Loucy (cell line): ENCODE data around the gene TOP2A.

Experiments used
- H2AFZ ChIP-seq: fragments of 200-600 bp; sonication (generic); 2 replicates; pipeline ENCODE4 v1.6.0; 2016; ENCODE audit warnings: antibody characterized with exemption, mild to moderate bottlenecking, low read length, moderate library complexity
- H3F3A ChIP-seq: fragments of 200-600 bp; 2 replicates; pipeline ENCODE4 v1.6.0; 2016; ENCODE audit warnings: antibody characterized with exemption, low read depth, mild to moderate bottlenecking
- H3K27me3 ChIP-seq: fragments of 200-600 bp; sonication (generic); 2 replicates; pipeline ENCODE4 v1.6.1; 2014; ENCODE audit warnings: low read length, mild to moderate bottlenecking; ENCODE audit not compliant: insufficient read depth, poor library complexity, severe bottlenecking
- H3K36me3 ChIP-seq: fragments of 200-600 bp; sonication (generic); 2 replicates; pipeline ENCODE4 v1.6.1; 2016; ENCODE audit warnings: low read length; ENCODE audit not compliant: insufficient read depth
- H3K4me1 ChIP-seq: fragments of 200-600 bp; sonication (generic); 2 replicates; pipeline ENCODE4 v1.5.1; 2014; ENCODE audit warnings: low read length, mild to moderate bottlenecking; ENCODE audit not compliant: insufficient read depth, poor library complexity, severe bottlenecking
- H3K4me2 ChIP-seq: fragments of 200-600 bp; sonication (generic); 2 replicates; pipeline ENCODE4 v1.6.0; 2014; ENCODE audit warnings: antibody characterized with exemption, low read length, low read depth, mild to moderate bottlenecking; ENCODE audit not compliant: poor library complexity, severe bottlenecking
- H3K4me3 ChIP-seq: fragments of 200-600 bp; sonication (generic); 2 replicates; pipeline ENCODE4 v1.5.1; 2014; ENCODE audit warnings: low read length, mild to moderate bottlenecking, mixed read lengths; ENCODE audit not compliant: poor library complexity, severe bottlenecking
- H3K79me2 ChIP-seq: fragments of 200-600 bp; sonication (generic); 2 replicates; pipeline ENCODE4 v1.6.1; 2014; ENCODE audit warnings: low read length; ENCODE audit not compliant: insufficient read depth
- H3K9ac ChIP-seq: fragments of 200-600 bp; sonication (generic); 2 replicates; pipeline ENCODE4 v1.6.0; 2014; ENCODE audit warnings: mild to moderate bottlenecking, low read depth, low read length, moderate library complexity; ENCODE audit not compliant: poor library complexity, severe bottlenecking
- H3K9me2 ChIP-seq: fragments of 200-600 bp; sonication (generic); replicated peaks from 2 replicates; pipeline ENCODE4 v1.6.1; 2016; ENCODE audit warnings: low read depth, low read length, mixed read lengths
- H3K9me3 ChIP-seq: fragments of 200-600 bp; sonication (generic); 2 replicates; pipeline ENCODE4 v1.6.1; 2014; ENCODE audit warnings: mild to moderate bottlenecking, antibody characterized with exemption, low read length, low read depth; ENCODE audit not compliant: insufficient read depth
- H4K20me1 ChIP-seq: fragments of 200-600 bp; sonication (generic); 2 replicates; pipeline ENCODE4 v1.6.0; 2014; ENCODE audit warnings: antibody characterized with exemption, low read length, mild to moderate bottlenecking; ENCODE audit not compliant: insufficient read depth, poor library complexity, severe bottlenecking
- CTCF ChIP-seq: fragments of 200-600 bp; sonication (generic); conservative IDR thresholded peaks from 2 replicates; pipeline ENCODE4 v1.5.1; 2014; ENCODE audit warnings: mild to moderate bottlenecking, antibody characterized with exemption, low read length
- EZH2phosphoT487 ChIP-seq: fragments of 200-600 bp; IDR thresholded peaks from 2 replicates; pipeline ENCODE4 v1.6.1; 2018; ENCODE audit warnings: antibody characterized with exemption, mild to moderate bottlenecking, moderate library complexity, borderline replicate concordance

Gene TOP2A

GRCh38 chr17:40348136-40348504, 69.6 kb downstream of the TOP2A start:
- H4K20me1 ChIP-seq, result no peaks in the 10 kb centered on the region
- no peak overlapping the region for H2AFZ ChIP-seq
- H3K79me2 ChIP-seq, result peaks cover 62% of the 10 kb centered on the region
- H3F3A ChIP-seq, result no peaks in the 10 kb centered on the region
- peak overlapping the region; percentile 73 for H3K9ac ChIP-seq
- TF ChIP-seq CTCF, result no peak
- TF ChIP-seq EZH2phosphoT487, result no peak
- H3K4me3 ChIP-seq, result peak overlapping the region; percentile 72
- no peaks in the 10 kb centered on the region for H3K9me2 ChIP-seq
- peaks cover 54% of the 10 kb centered on the region for H3K4me1 ChIP-seq
- peaks cover 30% of the 10 kb centered on the region; the same call in 1 of the 2 replicates for H3K36me3 ChIP-seq
- no peaks in the 10 kb centered on the region for H3K27me3 ChIP-seq
- H3K9me3 ChIP-seq, result no peaks in the 10 kb centered on the region
- H3K4me2 ChIP-seq, result peak overlapping the region; percentile 84

DNA sequence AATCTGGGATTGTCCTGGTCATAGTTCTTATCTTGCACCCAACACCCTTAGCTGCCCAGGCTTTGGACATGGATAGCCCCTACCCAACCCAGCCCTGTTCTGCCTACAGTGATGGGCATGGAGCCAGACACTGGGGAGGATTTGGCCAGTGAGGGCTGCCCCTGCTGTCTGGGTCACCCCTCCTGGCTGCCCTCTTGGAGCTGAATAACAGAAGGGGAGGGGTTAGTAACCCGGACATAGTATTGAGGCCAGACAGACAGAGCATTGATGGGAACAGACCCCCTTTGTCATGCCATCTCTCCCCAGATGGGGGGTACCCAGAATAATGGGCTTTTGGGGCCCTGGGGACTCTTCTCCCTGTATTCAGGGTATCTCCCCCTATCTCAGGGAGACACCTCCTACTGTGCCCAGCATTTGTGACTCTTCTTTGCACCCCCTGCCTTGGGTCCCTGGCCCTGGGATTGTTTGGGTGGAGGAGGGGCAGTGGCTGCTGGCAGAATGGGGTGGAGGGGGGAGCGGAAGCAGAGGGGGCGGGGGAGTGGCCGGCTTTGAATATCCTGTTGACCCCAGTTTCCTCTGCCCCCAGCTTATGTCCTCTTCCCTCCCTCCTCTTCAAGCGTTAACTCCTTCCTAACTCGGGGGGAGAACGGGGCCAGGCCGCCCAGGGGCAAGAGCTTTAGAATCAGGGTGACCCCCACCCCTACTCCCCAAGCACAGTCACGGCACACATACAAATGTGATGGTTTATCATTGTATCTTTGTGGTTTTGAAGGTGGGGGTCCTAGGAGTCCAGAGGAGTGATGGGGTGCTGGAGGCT, 70.2 kb downstream of the TOP2A start:
- H3K4me1 ChIP-seq, result peaks cover 56% of the 10 kb centered on the region
- peak overlapping the region; percentile 84 for H3K4me2 ChIP-seq
- peaks cover 25% of the 10 kb centered on the region; the same call in 1 of the 2 replicates for H3K36me3 ChIP-seq
- H3K9ac ChIP-seq, result peak overlapping the region; percentile 73
- peaks cover 68% of the 10 kb centered on the region for H3K79me2 ChIP-seq
- no peaks in the 10 kb centered on the region for H3K9me2 ChIP-seq
- peak overlapping the region; percentile 72 for H3K4me3 ChIP-seq
- no peaks in the 10 kb centered on the region for H3F3A ChIP-seq
- no peak overlapping the region for H2AFZ ChIP-seq
- H3K9me3 ChIP-seq, result no peaks in the 10 kb centered on the region
- H4K20me1 ChIP-seq, result no peaks in the 10 kb centered on the region
- TF ChIP-seq CTCF, result no peak
- TF ChIP-seq EZH2phosphoT487, result no peak
- H3K27me3 ChIP-seq, result no peaks in the 10 kb centered on the region

DNA sequence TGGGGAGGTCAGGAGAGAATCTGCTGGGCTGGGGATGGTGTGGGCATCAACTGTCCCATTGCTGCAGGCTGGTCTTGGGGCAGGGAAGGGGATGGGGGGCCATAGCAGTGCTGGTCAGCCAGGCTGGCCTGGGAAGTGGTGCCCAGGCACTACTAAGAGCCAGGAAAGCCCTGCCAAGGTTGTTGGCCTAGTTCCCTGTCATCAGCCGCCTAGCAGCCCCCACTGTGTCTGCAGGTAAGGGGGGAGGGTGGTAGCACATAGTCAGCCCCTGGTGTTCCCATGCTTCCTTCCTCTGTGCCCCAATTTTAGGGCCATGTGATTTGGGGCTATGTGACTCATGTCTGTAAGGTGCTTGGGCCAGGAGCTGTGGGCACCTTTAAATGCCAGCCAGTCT, 70.9 kb downstream of the TOP2A start:
- Histone ChIP-seq H3K79me2 (peaks cover 75% of the 10 kb centered on the region), H3K27me3 (no peaks in the 10 kb centered on the region), H3K9ac (peak overlapping the region; percentile 73), H3K4me3 (peak overlapping the region; percentile 72), H3K9me3 (no peaks in the 10 kb centered on the region), H2AFZ (no peak overlapping the region), H3K4me2 (peak overlapping the region; percentile 84), H3K9me2 (no peaks in the 10 kb centered on the region), H3F3A (no peaks in the 10 kb centered on the region), H4K20me1 (no peaks in the 10 kb centered on the region), H3K4me1 (peaks cover 56% of the 10 kb centered on the region), H3K36me3 (peaks cover 17% of the 10 kb centered on the region; the same call in 1 of the 2 replicates)
- no peak for TF ChIP-seq CTCF
- no peak for TF ChIP-seq EZH2phosphoT487
